Activated CD8-positive, alpha-beta T cell treated with anti-CD3 and anti-CD28 coated beads, Interleukin-2, amount 10 ng/mL, durations not matched to agents 7 days and 5 days (primary cell): Measurements from ENCODE around the gene SLCO3A1. TPM values are rescaled to one million over a fixed set of nuclear protein-coding genes. Genes with fewer than 3 reads are reported as not detected.

ENCODE experiments used
- ATAC-seq: fragments of 150-1000 bp; cut with Tn5 transposase; one replicate; pipeline ENCODE4 v1.10.0; 2021; ENCODE audit warnings: moderate library complexity
- CTCF ChIA-PET: fragments of 350-600 bp; sonication (Branson Sonifier 250); formaldehyde crosslinking; loops from one replicate; lab custom pipeline; 2021; ENCODE audit warnings: antibody characterized with exemption; lab: Charles Lee
- POLR2A ChIA-PET: fragments of 350-600 bp; sonication (Branson Sonifier 250); formaldehyde crosslinking; loops from one replicate; lab custom pipeline; 2021; ENCODE audit warnings: antibody characterized with exemption; lab: Charles Lee
- DNase-seq: peaks from one replicate; pipeline ENCODE4 v3.0.0-alpha.2; 2020
- H3K27ac Mint-ChIP-seq: one replicate; pipeline ENCODE4 v1.8.0; 2021; ENCODE audit warnings: mild to moderate bottlenecking, mixed read lengths
- H3K27me3 Mint-ChIP-seq: one replicate; pipeline ENCODE4 v1.8.0; 2021; ENCODE audit warnings: low read depth, mixed read lengths
- H3K36me3 Mint-ChIP-seq: one replicate; pipeline ENCODE4 v1.8.0; 2021; ENCODE audit warnings: low read depth, mixed read lengths
- H3K4me1 Mint-ChIP-seq: one replicate; pipeline ENCODE4 v1.8.0; 2021; ENCODE audit warnings: low read depth, mixed read lengths
- H3K4me3 Mint-ChIP-seq: one replicate; pipeline ENCODE4 v1.8.0; 2021; ENCODE audit warnings: mild to moderate bottlenecking, mixed read lengths
- H3K9me3 Mint-ChIP-seq: one replicate; pipeline ENCODE4 v1.8.0; 2022; ENCODE audit warnings: mixed read lengths; ENCODE audit not compliant: insufficient read depth
- total RNA-seq, 2 experiments: library from RNA; stranded (reverse); gene quantifications; one replicate each; pipeline ENCODE4 v1.2.3, GENCODE V29; 2021

The SLCO3A1 gene
- total RNA-seq, 2 experiments from 2014 or later, result 29.3 to 32.7 TPM

- Mint-ChIP-seq H3K36me3 (peaks cover 7% of the 10 kb centered on the region), H3K27ac (no peak overlapping the region), H3K4me1 (peaks cover 3% of the 10 kb centered on the region), H3K27me3 (no peaks in the 10 kb centered on the region), H3K4me3 (no peak overlapping the region), H3K9me3 (no peaks in the 10 kb centered on the region)
- ATAC-seq, result no peak
- POLR2A ChIA-PET, result no interaction called here
- CTCF ChIA-PET, result no interaction called here
- DNase-seq, result no peak
Observed at GRCh38 chr15:92132982-92133755, 279.7 kb downstream of the SLCO3A1 start.

GRCh38 chr15:92140796-92141195, 287.3 kb downstream of the SLCO3A1 start:
- ChIA-PET POLR2A (no interaction called here), CTCF (no interaction called here)
- peaks cover 2% of the 10 kb centered on the region for H3K36me3 Mint-ChIP-seq
- H3K4me1 Mint-ChIP-seq, result no peaks in the 10 kb centered on the region
- H3K9me3 Mint-ChIP-seq, result no peaks in the 10 kb centered on the region
- no peak for DNase-seq
- H3K27me3 Mint-ChIP-seq, result no peaks in the 10 kb centered on the region
- ATAC-seq, result no peak
- H3K27ac Mint-ChIP-seq, result no peak overlapping the region
- H3K4me3 Mint-ChIP-seq, result no peak overlapping the region

GRCh38 chr15:92141607-92142006, 288.1 kb downstream of the SLCO3A1 start:
- ChIA-PET POLR2A (no interaction called here), CTCF (no interaction called here)
- ATAC-seq (no peak), DNase-seq (no peak)
- no peaks in the 10 kb centered on the region for H3K27me3 Mint-ChIP-seq
- no peak overlapping the region for H3K27ac Mint-ChIP-seq
- no peak overlapping the region for H3K4me3 Mint-ChIP-seq
- H3K9me3 Mint-ChIP-seq, result no peaks in the 10 kb centered on the region
- H3K36me3 Mint-ChIP-seq, result peaks cover 1% of the 10 kb centered on the region
- H3K4me1 Mint-ChIP-seq, result no peaks in the 10 kb centered on the region

- Mint-ChIP-seq H3K36me3 (no peaks in the 10 kb centered on the region), H3K9me3 (no peaks in the 10 kb centered on the region), H3K4me1 (no peaks in the 10 kb centered on the region), H3K27ac (no peak overlapping the region), H3K4me3 (no peak overlapping the region), H3K27me3 (no peaks in the 10 kb centered on the region)
- ChIA-PET CTCF (no interaction called here), POLR2A (no interaction called here)
- DNase-seq, result no peak
- ATAC-seq, result no peak
Observed at GRCh38 chr15:92142242-92143232, 289.0 kb downstream of the SLCO3A1 start.

GRCh38 chr15:92143765-92144164, 290.3 kb downstream of the SLCO3A1 start:
- Mint-ChIP-seq H3K4me3 (no peak overlapping the region), H3K9me3 (no peaks in the 10 kb centered on the region), H3K4me1 (no peaks in the 10 kb centered on the region), H3K36me3 (no peaks in the 10 kb centered on the region), H3K27me3 (no peaks in the 10 kb centered on the region), H3K27ac (no peak overlapping the region)
- ChIA-PET CTCF (no interaction called here), POLR2A (no interaction called here)
- no peak for DNase-seq
- ATAC-seq, result no peak

- Mint-ChIP-seq H3K27ac (no peak overlapping the region), H3K27me3 (no peaks in the 10 kb centered on the region), H3K4me3 (no peak overlapping the region), H3K9me3 (no peaks in the 10 kb centered on the region), H3K4me1 (no peaks in the 10 kb centered on the region), H3K36me3 (no peaks in the 10 kb centered on the region)
- CTCF ChIA-PET, result no interaction called here
- DNase-seq, result no peak
- POLR2A ChIA-PET, result no interaction called here
- ATAC-seq, result no peak
Observed at GRCh38 chr15:92146511-92147150, 293.1 kb downstream of the SLCO3A1 start.

GRCh38 chr15:92149029-92149428, 295.5 kb downstream of the SLCO3A1 start:
- no peaks in the 10 kb centered on the region for H3K36me3 Mint-ChIP-seq
- no peaks in the 10 kb centered on the region for H3K4me1 Mint-ChIP-seq
- no peak overlapping the region for H3K27ac Mint-ChIP-seq
- no peak overlapping the region for H3K4me3 Mint-ChIP-seq
- CTCF ChIA-PET, result no interaction called here
- ATAC-seq (no peak), DNase-seq (no peak)
- POLR2A ChIA-PET, result no interaction called here
- no peaks in the 10 kb centered on the region for H3K27me3 Mint-ChIP-seq
- H3K9me3 Mint-ChIP-seq, result no peaks in the 10 kb centered on the region

GRCh38 chr15:92149465-92149864, 296.0 kb downstream of the SLCO3A1 start:
- Mint-ChIP-seq H3K9me3 (no peaks in the 10 kb centered on the region), H3K4me1 (no peaks in the 10 kb centered on the region), H3K36me3 (no peaks in the 10 kb centered on the region), H3K27ac (no peak overlapping the region), H3K4me3 (no peak overlapping the region), H3K27me3 (no peaks in the 10 kb centered on the region)
- ChIA-PET POLR2A (no interaction called here), CTCF (no interaction called here)
- DNase-seq (no peak), ATAC-seq (no peak)

GRCh38 chr15:92151168-92151567, 297.7 kb downstream of the SLCO3A1 start:
- DNase-seq (no peak), ATAC-seq (no peak)
- CTCF ChIA-PET, result no interaction called here
- Mint-ChIP-seq H3K27ac (no peak overlapping the region), H3K36me3 (no peaks in the 10 kb centered on the region), H3K9me3 (no peaks in the 10 kb centered on the region), H3K4me3 (no peak overlapping the region), H3K4me1 (no peaks in the 10 kb centered on the region), H3K27me3 (no peaks in the 10 kb centered on the region)
- POLR2A ChIA-PET, result no interaction called here

GRCh38 chr15:92151741-92152140, 298.2 kb downstream of the SLCO3A1 start:
- Mint-ChIP-seq H3K27ac (no peak overlapping the region), H3K27me3 (no peaks in the 10 kb centered on the region), H3K4me1 (no peaks in the 10 kb centered on the region), H3K36me3 (no peaks in the 10 kb centered on the region), H3K9me3 (no peaks in the 10 kb centered on the region), H3K4me3 (no peak overlapping the region)
- POLR2A ChIA-PET, result no interaction called here
- CTCF ChIA-PET, result no interaction called here
- DNase-seq (no peak), ATAC-seq (no peak)

- Mint-ChIP-seq H3K27ac (no peak overlapping the region), H3K9me3 (no peaks in the 10 kb centered on the region), H3K27me3 (no peaks in the 10 kb centered on the region), H3K36me3 (peaks cover 2% of the 10 kb centered on the region), H3K4me3 (no peak overlapping the region), H3K4me1 (peaks cover 2% of the 10 kb centered on the region)
- POLR2A ChIA-PET, result no interaction called here
- CTCF ChIA-PET, result interaction anchor here (0.6 kb wide), 1 partner anchor 246 kb away, joined by 4 read pairs; no protein-coding TSS in a partner anchor
- ATAC-seq, result no peak
- DNase-seq, result no peak
Observed at GRCh38 chr15:92152983-92153382, 299.5 kb downstream of the SLCO3A1 start.
